H9 (cell line): Measurements from ENCODE around the gene FCN2. TPM values are rescaled to one million over a fixed set of nuclear protein-coding genes. Genes with fewer than 3 reads are reported as not detected.

Experiments
- DNase-seq: peaks from one replicate; pipeline ENCODE4 v3.0.0-alpha.2; 2017
- H2AFZ ChIP-seq: one replicate; pipeline ENCODE4 v1.6.1; 2013; ENCODE audit warnings: mild to moderate bottlenecking, low read length, control low read depth, moderate library complexity
- H2AK5ac ChIP-seq: 2 replicates; pipeline ENCODE4 v1.6.1; 2013; ENCODE audit warnings: low read length, control low read depth, mixed read lengths; ENCODE audit not compliant: insufficient read length
- H2BK120ac ChIP-seq: one replicate; pipeline ENCODE4 v1.6.1; 2013; ENCODE audit warnings: low read depth, mild to moderate bottlenecking, low read length, control low read depth, inconsistent platforms; ENCODE audit not compliant: poor library complexity, severe bottlenecking
- H2BK12ac ChIP-seq: 2 replicates; pipeline ENCODE4 v1.6.1; 2013; ENCODE audit warnings: low read length, control low read depth, mixed read lengths, low read depth; ENCODE audit not compliant: insufficient read length
- H2BK15ac ChIP-seq: 2 replicates; pipeline ENCODE4 v1.6.1; 2013; ENCODE audit warnings: low read depth, low read length, control low read depth
- H2BK20ac ChIP-seq: one replicate; pipeline ENCODE4 v1.6.1; 2013; ENCODE audit warnings: low read depth, mild to moderate bottlenecking, low read length, control low read depth, inconsistent platforms; ENCODE audit not compliant: poor library complexity, severe bottlenecking
- H2BK5ac ChIP-seq: 2 replicates; pipeline ENCODE4 v1.6.1; 2013; ENCODE audit warnings: low read length, control low read depth, mixed read lengths; ENCODE audit not compliant: insufficient read length
- H3K14ac ChIP-seq: 2 replicates; pipeline ENCODE4 v1.6.1; 2013; ENCODE audit warnings: low read length, control low read depth; ENCODE audit not compliant: insufficient read depth
- H3K18ac ChIP-seq: 2 replicates; pipeline ENCODE4 v1.6.1; 2013; ENCODE audit warnings: low read depth, mild to moderate bottlenecking, mixed read lengths, low read length, control low read depth; ENCODE audit not compliant: insufficient read length
- H3K23ac ChIP-seq: 2 replicates; pipeline ENCODE4 v1.6.1; 2013; ENCODE audit warnings: low read length, control low read depth, mixed read lengths, low read depth; ENCODE audit not compliant: insufficient read length
- H3K23me2 ChIP-seq: 2 replicates; pipeline ENCODE4 v1.6.1; 2013; ENCODE audit warnings: low read depth, mild to moderate bottlenecking, mixed read lengths, low read length, control low read depth; ENCODE audit not compliant: insufficient read length, poor library complexity, severe bottlenecking
- H3K27ac ChIP-seq: 2 replicates; pipeline ENCODE4 v1.5.1; 2013; ENCODE audit warnings: low read length, control low read depth, mixed read lengths, low read depth; ENCODE audit not compliant: insufficient read length
- H3K27me3 ChIP-seq: 2 replicates; pipeline ENCODE4 v1.6.1; 2013; ENCODE audit warnings: low read length, control low read depth, inconsistent platforms; ENCODE audit not compliant: insufficient read depth
- H3K4ac ChIP-seq: 2 replicates; pipeline ENCODE4 v1.6.1; 2013; ENCODE audit warnings: low read depth, mild to moderate bottlenecking, control low read depth, inconsistent platforms, low read length, moderate library complexity
- H3K4me1 ChIP-seq: 2 replicates; pipeline ENCODE4 v1.6.1; 2013; ENCODE audit warnings: low read length, control low read depth, inconsistent platforms; ENCODE audit not compliant: insufficient read depth
- H3K4me2 ChIP-seq: 2 replicates; pipeline ENCODE4 v1.6.1; 2013; ENCODE audit warnings: low read length, control low read depth, mixed read lengths; ENCODE audit not compliant: insufficient read length, insufficient read depth
- H3K56ac ChIP-seq: 2 replicates; pipeline ENCODE4 v1.6.1; 2013; ENCODE audit warnings: low read depth, mild to moderate bottlenecking, mixed read lengths, low read length, control low read depth; ENCODE audit not compliant: insufficient read length
- H3K79me1 ChIP-seq: 2 replicates; pipeline ENCODE4 v1.6.1; 2013; ENCODE audit warnings: low read depth, mild to moderate bottlenecking, moderate library complexity, low read length, control low read depth, inconsistent platforms; ENCODE audit not compliant: insufficient read depth, poor library complexity, severe bottlenecking
- H3K79me2 ChIP-seq: 2 replicates; pipeline ENCODE4 v1.6.1; 2013; ENCODE audit warnings: low read length, control low read depth, inconsistent platforms; ENCODE audit not compliant: insufficient read depth
- H3K9ac ChIP-seq: 2 replicates; pipeline ENCODE4 v1.6.1; 2013; ENCODE audit warnings: low read length, control low read depth, mixed read lengths; ENCODE audit not compliant: insufficient read length; ENCODE audit errors: extremely low read depth
- H3K9me3 ChIP-seq: one replicate; pipeline ENCODE4 v1.6.1; 2013; ENCODE audit warnings: low read depth, low read length, inconsistent platforms; ENCODE audit not compliant: control insufficient read depth
- H3T11ph ChIP-seq: one replicate; pipeline ENCODE4 v1.6.1; 2013; ENCODE audit warnings: mild to moderate bottlenecking, low read length, control low read depth, inconsistent platforms
- H4K20me1 ChIP-seq: one replicate; pipeline ENCODE4 v1.6.1; 2013; ENCODE audit not compliant: control insufficient read depth, insufficient read length, insufficient read depth
- H4K5ac ChIP-seq: 2 replicates; pipeline ENCODE4 v1.6.1; 2013; ENCODE audit warnings: low read depth, mild to moderate bottlenecking, mixed read lengths, low read length, control low read depth; ENCODE audit not compliant: insufficient read length
- H4K8ac ChIP-seq: replicated peaks from 2 replicates; pipeline ENCODE4 v1.6.1; 2013; ENCODE audit warnings: low read length, control low read depth, mixed read lengths, low read depth; ENCODE audit not compliant: insufficient read length
- H4K91ac ChIP-seq: 2 replicates; pipeline ENCODE4 v1.6.1; 2013; ENCODE audit warnings: low read depth, mild to moderate bottlenecking, moderate library complexity, mixed read lengths, low read length, control low read depth; ENCODE audit not compliant: insufficient read length
- H3K27ac Mint-ChIP-seq, 3 experiments: 2 replicates in 2 of 3; 3 replicates in 1 of 3; pipeline ENCODE4 v1.8.0; 2020 to 2021; ENCODE audit warnings: mixed read lengths in 3 of 3, mild to moderate bottlenecking in 1 of 3, moderate library complexity in 1 of 3
- H3K27me3 Mint-ChIP-seq: 2 replicates; pipeline ENCODE4 v1.8.0; 2021; ENCODE audit warnings: low read depth, mild to moderate bottlenecking, moderate library complexity, mixed read lengths
- H3K36me3 Mint-ChIP-seq, 3 experiments: 2 replicates in 2 of 3; 3 replicates in 1 of 3; pipeline ENCODE4 v1.8.0; 2020 to 2021; ENCODE audit warnings: low read depth in 3 of 3, mixed read lengths in 3 of 3; ENCODE audit not compliant: insufficient read depth in 1 of 3
- H3K4me1 Mint-ChIP-seq, 2 experiments: 2 replicates each; pipeline ENCODE4 v1.8.0; 2020; ENCODE audit warnings: mixed read lengths in 2 of 2
- H3K4me3 Mint-ChIP-seq, 2 experiments: 2 replicates in 1 of 2; 3 replicates in 1 of 2; pipeline ENCODE4 v1.8.0; 2020 to 2021; ENCODE audit warnings: mild to moderate bottlenecking in 2 of 2, mixed read lengths in 2 of 2, moderate library complexity in 1 of 2
- H3K9me3 Mint-ChIP-seq, 2 experiments: 2 replicates in 1 of 2; 3 replicates in 1 of 2; pipeline ENCODE4 v1.8.0; 2020; ENCODE audit warnings: mild to moderate bottlenecking in 2 of 2, mixed read lengths in 2 of 2, moderate library complexity in 1 of 2
- WGBS: extraction: QIAGEN DNeasy Blood & Tissue Kit; methylation state at CpG from one replicate; pipeline ENCODE4 v1.1.7; 2013; ENCODE audit warnings: missing lambda C conversion rate, low lambda C conversion rate, mixed read lengths; ENCODE audit not compliant: insufficient read length; ENCODE audit errors: extremely low coverage; 5-methylcytosine and 5-hydroxymethylcytosine counted together
- total RNA-seq: library from RNA; stranded (reverse); gene quantifications from 2 replicates; pipeline ENCODE4 v1.2.1, GENCODE V29; 2021
- TF ChIP-seq, protein P1 (sequence below): fragments of 200-600 bp; sonication (generic); conservative IDR thresholded peaks from 3 replicates; pipeline ENCODE4 v1.8.0; 2021; ENCODE audit warnings: antibody characterized with exemption, mild to moderate bottlenecking

The FCN2 gene
- total RNA-seq, 1 experiment from 2014 or later = not detected

DNA sequence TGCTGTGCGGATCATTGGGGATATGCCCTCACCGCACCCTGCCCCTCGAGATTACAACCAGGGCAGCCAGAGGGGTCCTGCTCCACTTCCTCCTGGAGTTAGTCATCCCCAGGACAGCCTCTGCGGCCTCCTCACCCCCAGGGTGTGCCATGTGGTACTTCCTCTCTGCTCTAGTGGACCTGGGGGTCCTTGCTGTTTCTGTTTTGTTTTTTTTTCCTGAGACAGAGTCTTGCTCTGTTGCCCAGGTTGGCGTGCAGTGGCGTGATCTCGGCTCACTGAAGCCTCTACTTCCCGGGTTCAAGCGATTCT lies 42.3 kb downstream of the FCN2 start:
- TF ChIP-seq, protein P1, sequence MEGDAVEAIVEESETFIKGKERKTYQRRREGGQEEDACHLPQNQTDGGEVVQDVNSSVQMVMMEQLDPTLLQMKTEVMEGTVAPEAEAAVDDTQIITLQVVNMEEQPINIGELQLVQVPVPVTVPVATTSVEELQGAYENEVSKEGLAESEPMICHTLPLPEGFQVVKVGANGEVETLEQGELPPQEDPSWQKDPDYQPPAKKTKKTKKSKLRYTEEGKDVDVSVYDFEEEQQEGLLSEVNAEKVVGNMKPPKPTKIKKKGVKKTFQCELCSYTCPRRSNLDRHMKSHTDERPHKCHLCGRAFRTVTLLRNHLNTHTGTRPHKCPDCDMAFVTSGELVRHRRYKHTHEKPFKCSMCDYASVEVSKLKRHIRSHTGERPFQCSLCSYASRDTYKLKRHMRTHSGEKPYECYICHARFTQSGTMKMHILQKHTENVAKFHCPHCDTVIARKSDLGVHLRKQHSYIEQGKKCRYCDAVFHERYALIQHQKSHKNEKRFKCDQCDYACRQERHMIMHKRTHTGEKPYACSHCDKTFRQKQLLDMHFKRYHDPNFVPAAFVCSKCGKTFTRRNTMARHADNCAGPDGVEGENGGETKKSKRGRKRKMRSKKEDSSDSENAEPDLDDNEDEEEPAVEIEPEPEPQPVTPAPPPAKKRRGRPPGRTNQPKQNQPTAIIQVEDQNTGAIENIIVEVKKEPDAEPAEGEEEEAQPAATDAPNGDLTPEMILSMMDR = no peak
- Histone ChIP-seq H3K4ac (no peak overlapping the region), H2BK120ac (no peak overlapping the region), H2AK5ac (no peak overlapping the region), H2AFZ (no peak overlapping the region), H3K14ac (no peak overlapping the region), H2BK20ac (no peak overlapping the region), H4K8ac (no peak overlapping the region), H4K20me1 (no peaks in the 10 kb centered on the region), H4K5ac (no peak overlapping the region), H3K79me1 (no peaks in the 10 kb centered on the region), H2BK15ac (no peak overlapping the region), H3T11ph (no peak overlapping the region), H4K91ac (no peak overlapping the region), H3K27me3 (no peaks in the 10 kb centered on the region), H2BK5ac (no peak overlapping the region), H3K18ac (no peak overlapping the region), H3K23ac (no peak overlapping the region), H3K4me1 (no peaks in the 10 kb centered on the region), H3K9ac (no peak overlapping the region), H3K23me2 (no peaks in the 10 kb centered on the region), H3K56ac (no peak overlapping the region), H3K9me3 (no peaks in the 10 kb centered on the region), H2BK12ac (no peak overlapping the region), H3K4me2 (no peak overlapping the region), H3K79me2 (no peaks in the 10 kb centered on the region), H3K27ac (no peak overlapping the region)
- Mint-ChIP-seq H3K27me3 (peaks cover 5% of the 10 kb centered on the region), H3K9me3 (peaks cover 4 to 11% of the 10 kb centered on the region in 2 experiments), H3K4me1 (no peaks in the 10 kb centered on the region), H3K4me3 (no peak overlapping the region), H3K36me3 (peaks cover 3 to 10% (median 4%) of the 10 kb centered on the region in 3 experiments; a peak in 5 of 7 replicates), H3K27ac (no peak overlapping the region)
- no CpG with 5 or more reads among the region's 9 CpGs for WGBS
- no peak for DNase-seq
